ENCODE measurements around the gene YIF1B.

The YIF1B gene

GRCh38 chr19:38276942-38277517 is 38.7 kb downstream of the YIF1B start:
- Histone ChIP-seq H3K36me3 (replicated peaks) (no peaks in the 10 kb centered on the region), H3K27ac (no peak overlapping the region), H3K27me3 (replicated peaks) (no peaks in the 10 kb centered on the region), H3K4me3 (ENCODE audit: low read depth, low read length) (no peak overlapping the region)
- no peak for DNase-seq
- in situ Hi-C loops (cut with HindIII; ENCODE audit: low pct_ligation_motif_present, low sequenced_read_pairs) = no loop called here
- TF ChIP-seq, protein P1, sequence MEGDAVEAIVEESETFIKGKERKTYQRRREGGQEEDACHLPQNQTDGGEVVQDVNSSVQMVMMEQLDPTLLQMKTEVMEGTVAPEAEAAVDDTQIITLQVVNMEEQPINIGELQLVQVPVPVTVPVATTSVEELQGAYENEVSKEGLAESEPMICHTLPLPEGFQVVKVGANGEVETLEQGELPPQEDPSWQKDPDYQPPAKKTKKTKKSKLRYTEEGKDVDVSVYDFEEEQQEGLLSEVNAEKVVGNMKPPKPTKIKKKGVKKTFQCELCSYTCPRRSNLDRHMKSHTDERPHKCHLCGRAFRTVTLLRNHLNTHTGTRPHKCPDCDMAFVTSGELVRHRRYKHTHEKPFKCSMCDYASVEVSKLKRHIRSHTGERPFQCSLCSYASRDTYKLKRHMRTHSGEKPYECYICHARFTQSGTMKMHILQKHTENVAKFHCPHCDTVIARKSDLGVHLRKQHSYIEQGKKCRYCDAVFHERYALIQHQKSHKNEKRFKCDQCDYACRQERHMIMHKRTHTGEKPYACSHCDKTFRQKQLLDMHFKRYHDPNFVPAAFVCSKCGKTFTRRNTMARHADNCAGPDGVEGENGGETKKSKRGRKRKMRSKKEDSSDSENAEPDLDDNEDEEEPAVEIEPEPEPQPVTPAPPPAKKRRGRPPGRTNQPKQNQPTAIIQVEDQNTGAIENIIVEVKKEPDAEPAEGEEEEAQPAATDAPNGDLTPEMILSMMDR (IDR thresholded peaks at IDR 0.05; ENCODE audit: low read depth, low read length, missing control alignments) = no peak

DNA sequence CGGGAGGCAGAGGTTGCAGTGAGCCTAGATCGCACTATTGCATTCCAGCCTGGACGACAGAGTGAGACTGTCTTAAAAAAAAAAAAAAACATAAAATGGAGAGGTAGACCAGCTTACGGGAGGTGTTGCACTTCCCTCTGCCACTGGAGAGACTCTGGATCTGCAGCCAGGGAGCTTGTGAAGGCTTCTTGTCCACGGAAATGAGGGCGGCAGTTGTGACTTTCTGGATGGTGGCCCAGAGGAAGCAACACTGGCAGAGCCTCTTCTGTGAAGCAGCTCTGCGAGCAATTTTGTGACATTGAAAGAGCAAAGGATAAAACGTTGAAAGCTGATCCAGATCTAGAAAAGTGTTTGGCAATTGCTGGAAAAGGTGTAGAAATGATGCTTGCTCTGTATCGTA is 41.0 kb downstream of the YIF1B start:
- H3K4me3 ChIP-seq (ENCODE audit: low read depth, low read length) = no peak overlapping the region
- no peak overlapping the region for H3K27ac ChIP-seq
- no peaks in the 10 kb centered on the region for H3K27me3 ChIP-seq (replicated peaks)
- in situ Hi-C loops (cut with HindIII; ENCODE audit: low pct_ligation_motif_present, low sequenced_read_pairs) = no loop called here
- TF ChIP-seq, protein P1 (IDR thresholded peaks at IDR 0.05; ENCODE audit: low read depth, low read length, missing control alignments) = no peak
- no peaks in the 10 kb centered on the region for H3K36me3 ChIP-seq (replicated peaks)
- DNase-seq = no peak

GRCh38 chr19:38273499-38273898 is 42.2 kb downstream of the YIF1B start:
- no peak overlapping the region for H3K4me3 ChIP-seq (ENCODE audit: low read depth, low read length)
- H3K27me3 ChIP-seq (replicated peaks) = no peaks in the 10 kb centered on the region
- TF ChIP-seq, protein P1 (IDR thresholded peaks at IDR 0.05; ENCODE audit: low read depth, low read length, missing control alignments) = no peak
- in situ Hi-C loops (cut with HindIII; ENCODE audit: low pct_ligation_motif_present, low sequenced_read_pairs) = no loop called here
- no peaks in the 10 kb centered on the region for H3K36me3 ChIP-seq (replicated peaks)
- DNase-seq = no peak
- H3K27ac ChIP-seq = no peak overlapping the region

DNA sequence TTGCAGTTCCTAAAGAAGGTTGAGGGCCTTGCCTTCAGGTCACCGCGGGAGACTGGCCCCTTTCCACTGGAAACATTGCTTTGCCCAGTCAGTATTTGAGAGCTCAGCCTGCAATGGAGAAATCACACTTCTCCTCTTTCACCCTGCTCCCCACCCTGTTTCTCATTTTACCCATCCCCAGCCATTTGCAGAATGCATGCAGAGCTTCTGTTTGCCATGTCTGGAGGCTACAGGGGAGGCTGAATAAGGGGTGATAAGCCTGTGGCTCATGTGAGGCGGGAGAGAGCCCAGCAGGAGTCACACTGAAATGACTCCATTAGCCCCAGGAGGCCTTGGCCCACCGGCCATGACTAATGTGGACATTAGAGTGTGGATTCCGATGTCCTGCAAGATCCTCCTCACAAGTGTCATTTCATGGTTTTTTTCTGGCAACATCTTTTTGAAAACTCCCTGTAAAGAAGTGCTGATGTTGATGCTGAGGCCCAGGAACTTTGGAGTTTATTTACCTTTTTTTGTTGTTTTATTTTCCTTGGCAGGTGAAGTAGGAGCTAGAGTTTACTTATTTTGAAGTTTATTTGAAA is 45.1 kb downstream of the YIF1B start:
- in situ Hi-C loops (cut with HindIII; ENCODE audit: low pct_ligation_motif_present, low sequenced_read_pairs) = no loop called here
- TF ChIP-seq, protein P1 (IDR thresholded peaks at IDR 0.05; ENCODE audit: low read depth, low read length, missing control alignments) = no peak
- peak; percentile 52 for DNase-seq

DNA sequence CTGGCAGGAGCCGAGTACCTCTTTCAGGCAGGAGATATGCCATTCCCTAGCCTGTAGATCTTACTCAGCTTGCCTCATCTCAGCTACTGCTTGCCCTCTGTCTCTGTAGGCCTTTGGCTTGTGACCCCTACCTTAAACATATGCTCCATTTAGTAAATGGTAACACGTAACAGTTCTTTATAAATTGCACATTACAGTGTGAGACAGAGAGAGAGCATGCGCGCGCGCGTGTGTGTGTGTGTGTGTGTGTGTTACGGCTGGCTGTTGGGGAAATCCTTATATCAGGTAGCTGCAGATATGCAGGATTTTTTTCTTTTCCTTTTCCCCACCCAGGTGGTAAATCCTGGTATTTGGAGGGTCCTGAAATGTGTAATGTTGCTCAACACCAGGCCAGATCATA is 47.2 kb downstream of the YIF1B start:
- Histone ChIP-seq H3K36me3 (replicated peaks) (no peaks in the 10 kb centered on the region), H3K27ac (no peak overlapping the region), H3K4me3 (ENCODE audit: low read depth, low read length) (no peak overlapping the region), H3K27me3 (replicated peaks) (no peaks in the 10 kb centered on the region)
- in situ Hi-C loops (cut with HindIII; ENCODE audit: low pct_ligation_motif_present, low sequenced_read_pairs) = no loop called here
- no peak for DNase-seq
- TF ChIP-seq, protein P1 (IDR thresholded peaks at IDR 0.05; ENCODE audit: low read depth, low read length, missing control alignments) = no peak

More for the DNA sequence above, 45.1 kb downstream of the YIF1B start:
- Histone ChIP-seq H3K27me3 (replicated peaks) (no peaks in the 10 kb centered on the region), H3K36me3 (replicated peaks) (no peaks in the 10 kb centered on the region), H3K4me3 (ENCODE audit: low read depth, low read length) (no peak overlapping the region), H3K27ac (no peak overlapping the region)

All from brain microvascular endothelial cell (primary cell).